Heart left ventricle (tissue), 16 donors: ENCODE measurements around the gene NEURL1. TPM values are rescaled to one million over a fixed set of nuclear protein-coding genes. Genes with fewer than 3 reads are reported as not detected.
"Not testable (repeated sequence)": the region's sequence is repeated elsewhere in the genome, so short reads cannot be mapped to it uniquely, and the experiment has no call there.

Experiments used
- ATAC-seq, 4 donors: fragments of 200-7000 bp; cut with Tn5 transposase; one replicate each; pipeline ENCODE4 v1.9.1; 2020 to 2022; ENCODE audit warnings: moderate library complexity in 4 of 4, mild to moderate bottlenecking in 3 of 4, moderate number of reproducible peaks in 1 of 4
- DNase-seq, 5 donors: peaks; one replicate each; pipeline ENCODE4 v3.0.0-alpha.2; 2020
- H3K27ac ChIP-seq, 12 donors: fragments of 200-600 bp; sonication (generic) in 4 of 12; one replicate each; pipeline versions ENCODE4 v1.5.0 to v1.8.0; 2016 to 2022; ENCODE audit warnings: mild to moderate bottlenecking in 2 of 12
- H3K27me3 ChIP-seq, 9 donors: fragments of 200-600 bp; sonication (generic) in 2 of 9; one replicate each; pipeline versions ENCODE4 v1.5.1 to v1.8.0; 2016 to 2022; ENCODE audit warnings: mild to moderate bottlenecking in 3 of 9
- H3K36me3 ChIP-seq, 9 donors: fragments of 200-600 bp; sonication (generic) in 2 of 9; one replicate each; pipeline versions ENCODE4 v1.5.0 to v1.8.0; 2018 to 2022; ENCODE audit warnings: mild to moderate bottlenecking in 2 of 9
- H3K4me1 ChIP-seq, 12 donors: fragments of 200-600 bp; sonication (generic) in 4 of 12; one replicate each; pipeline versions ENCODE4 v1.5.0 to v1.8.0; 2016 to 2022; ENCODE audit warnings: mild to moderate bottlenecking in 3 of 12
- H3K4me3 ChIP-seq, 12 donors: fragments of 200-600 bp; sonication (generic) in 4 of 12; one replicate each; pipeline versions ENCODE4 v1.5.0 to v1.8.0; 2017 to 2022; ENCODE audit warnings: mild to moderate bottlenecking in 9 of 12, moderate library complexity in 4 of 12
- H3K9me3 ChIP-seq, 12 donors: fragments of 200-600 bp; sonication (generic) in 4 of 12; one replicate each; pipeline versions ENCODE4 v1.5.0 to v1.8.0; 2016 to 2022; ENCODE audit warnings: mild to moderate bottlenecking in 1 of 12
- CTCF ChIP-seq, 12 donors: fragments of 200-600 bp; sonication (generic) in 4 of 12; IDR thresholded peaks; one replicate each; pipeline versions ENCODE4 v1.5.0 to v1.8.0; 2018 to 2022; ENCODE audit warnings: antibody characterized with exemption in 12 of 12, mild to moderate bottlenecking in 5 of 12
- POLR2A ChIP-seq, 2 donors: fragments of 450-650 bp; IDR thresholded peaks; one replicate each; pipeline ENCODE4 v1.6.1; 2017; ENCODE audit warnings: antibody characterized with exemption in 2 of 2, mild to moderate bottlenecking in 2 of 2, moderate library complexity in 2 of 2
- WGBS, 4 donors: extraction: QIAGEN DNeasy Blood & Tissue Kit in 2 of 4; methylation state at CpG; one replicate each; pipeline versions ENCODE4 v1.1.5 to v1.1.7; 2013 to 2018; 5-methylcytosine and 5-hydroxymethylcytosine counted together
- intact Hi-C, 10 donors: fragments of 100-400 bp; cut with DNase I; formaldehyde crosslinking; loops; one replicate each; pipeline versions ENCODE4 v1.11.1 to v1.14.2; 2022
- polyA plus RNA-seq, 2 donors: library from polyadenylated mRNA; stranded (reverse); fragments of 200-250 nt; gene quantifications; one replicate each; pipeline ENCODE4 v1.2.3, GENCODE V29; 2013
- total RNA-seq, 9 donors: library from RNA; depleted of rRNA in 2 of 9; stranded (reverse); fragments of >200 nt in 2 of 9; fragmentation: NEBNext Ultra II Directional in 3 of 9; extraction: Animal tissue kit (Norgen Biotek cat#: 25700) in 3 of 9; gene quantifications; one replicate each; pipeline versions ENCODE4 v1.1.0 to v1.2.4, GENCODE V29; 2016 to 2023
- donor health status: ischemic (EF 13 %, LVEDD 7.1; RV severe dilation, severe dysfunction).
- donor health status: healthy with polysubstance abuse.
- donor health status: DM: no; HTN: yes; CAD: no.
- donor health status: DM: no; HTN: no; CAD: no.
- donor health status: ischemic (EF 25% LVEDD 6.9; RV normal size, moderate dysfunction).
- donor health status: ischemic (EF 25% LVEDD 5.7; RV mildly dilated, moderate dysfunction).
- donor health status: healthy.
- donor health status: DM: yes; HTN: yes; CAD: no.
- donor health status: ischemic (EF 35%, LVEDD 5.7; RV mildly dilated, moderate dysfunction).
- donor health status: nonischemic (EF 11% LVEDD 7.7; RV severe dilation, severe dysfunction).
- donor health status: DM: yes; HTN: yes; CAD: no.
- donor health status: PGD.
- donor health status: ischemic (EF 29% LVEDD 5.4; RV normal size, mild dysfunction).
- donor health status: nonischemic (EF 23%, LVEDD 6.1; RV moderate dilation, normal function).

The NEURL1 gene
- total and polyA plus RNA-seq, 11 donors, result 0.07 to 0.64 (median 0.14) TPM; not detected in 2

- Histone ChIP-seq H3K4me3 (no peak overlapping the region), H3K4me1 (peaks cover 0 to 9% (median 0%) of the 10 kb centered on the region in 12 donors), H3K9me3 (peaks cover 0 to 16% (median 2%) of the 10 kb centered on the region in 12 donors), H3K36me3 (no peaks in the 10 kb centered on the region), H3K27ac (no peak overlapping the region), H3K27me3 (no peaks in the 10 kb centered on the region)
- no peak for DNase-seq
- TF ChIP-seq POLR2A (IDR thresholded peaks at IDR 0.05), result no peak
- TF ChIP-seq CTCF (IDR thresholded peaks at IDR 0.05), result no peak
- intact Hi-C loops, result no loop called here
- no peak for ATAC-seq
Observed at GRCh38 chr10:103525901-103526300, 32.4 kb downstream of the NEURL1 start.

GRCh38 chr10:103527476-103527875 lies 34.0 kb downstream of the NEURL1 start:
- ATAC-seq, H3K27ac ChIP-seq, intact Hi-C loops, DNase-seq, H3K4me1 ChIP-seq, H3K4me3 ChIP-seq, H3K36me3 ChIP-seq, H3K27me3 ChIP-seq: not testable (repeated sequence)
- H3K9me3 ChIP-seq, result peaks cover 0 to 16% (median 2%) of the 10 kb centered on the region in 12 donors
- WGBS, 4 donors, result 17 to 31% (median 22%) methylated on average over 2 of the region's 2 CpGs

- no peak for TF ChIP-seq CTCF (IDR thresholded peaks at IDR 0.05)
- no peak for TF ChIP-seq POLR2A (IDR thresholded peaks at IDR 0.05)
- ATAC-seq (no peak), DNase-seq (no peak)
- no peak overlapping the region for H3K27ac ChIP-seq
- no peaks in the 10 kb centered on the region for H3K36me3 ChIP-seq
- H3K4me1 ChIP-seq, result peaks cover 0 to 9% (median 0%) of the 10 kb centered on the region in 12 donors
- intact Hi-C loops, result no loop called here
- peaks cover 0 to 22% (median 2%) of the 10 kb centered on the region in 12 donors for H3K9me3 ChIP-seq
- H3K27me3 ChIP-seq, result no peaks in the 10 kb centered on the region
- H3K4me3 ChIP-seq, result no peak overlapping the region
Observed at GRCh38 chr10:103528549-103528948, 35.0 kb downstream of the NEURL1 start.

GRCh38 chr10:103529539-103529938 lies 36.0 kb downstream of the NEURL1 start:
- no peak for DNase-seq
- Histone ChIP-seq H3K36me3 (no peaks in the 10 kb centered on the region), H3K4me1 (peaks cover 0 to 9% (median 0%) of the 10 kb centered on the region in 12 donors), H3K27me3 (no peaks in the 10 kb centered on the region), H3K4me3 (no peak overlapping the region), H3K27ac (no peak overlapping the region), H3K9me3 (peaks cover 0 to 23% (median 3%) of the 10 kb centered on the region in 12 donors)
- ATAC-seq, result no peak
- TF ChIP-seq CTCF (IDR thresholded peaks at IDR 0.05) (no peak), POLR2A (IDR thresholded peaks at IDR 0.05) (no peak)
- intact Hi-C loops, result no loop called here
- 91 to 100% (median 96%) methylated on average over 1 of the region's 1 CpG for WGBS, 4 donors

GRCh38 chr10:103533827-103534226 lies 40.3 kb downstream of the NEURL1 start:
- 94 to 98% (median 95%) methylated on average over 7 of the region's 7 CpGs for WGBS, 4 donors
- DNase-seq, result no peak

More at GRCh38 chr10:103533827-103534226, 40.3 kb downstream of the NEURL1 start:
- H3K36me3 ChIP-seq, result no peaks in the 10 kb centered on the region
- H3K4me3 ChIP-seq, result no peak overlapping the region
- H3K9me3 ChIP-seq, result peaks cover 0 to 22% (median 3%) of the 10 kb centered on the region in 12 donors
- no peak for ATAC-seq
- no peak overlapping the region for H3K27ac ChIP-seq
- H3K27me3 ChIP-seq, result no peaks in the 10 kb centered on the region
- TF ChIP-seq CTCF (IDR thresholded peaks at IDR 0.05), result no peak
- TF ChIP-seq POLR2A (IDR thresholded peaks at IDR 0.05), result no peak
- no peaks in the 10 kb centered on the region for H3K4me1 ChIP-seq
- intact Hi-C loops, result no loop called here
